SK-N-MC (cell line): Measurements from ENCODE around the gene ORAI3.

Experiments used
- EZH2 ChIP-seq: fragments of 200-600 bp; sonication (generic); IDR thresholded peaks from one replicate; pipeline ENCODE4 v1.6.1; 2017; ENCODE audit warnings: antibody characterized with exemption
- FOXP2 ChIP-seq: optimal IDR thresholded peaks from 2 replicates; pipeline ENCODE3; 2011; ENCODE audit warnings: mild to moderate bottlenecking, moderate library complexity; ENCODE audit not compliant: insufficient read depth; ENCODE audit errors: extremely low read length, control extremely low read depth
- POLR2AphosphoS5 ChIP-seq: IDR thresholded peaks from 2 replicates; pipeline ENCODE4 v1.6.1; 2012; ENCODE audit warnings: mild to moderate bottlenecking, low read depth, low read length, borderline replicate concordance

DNA sequence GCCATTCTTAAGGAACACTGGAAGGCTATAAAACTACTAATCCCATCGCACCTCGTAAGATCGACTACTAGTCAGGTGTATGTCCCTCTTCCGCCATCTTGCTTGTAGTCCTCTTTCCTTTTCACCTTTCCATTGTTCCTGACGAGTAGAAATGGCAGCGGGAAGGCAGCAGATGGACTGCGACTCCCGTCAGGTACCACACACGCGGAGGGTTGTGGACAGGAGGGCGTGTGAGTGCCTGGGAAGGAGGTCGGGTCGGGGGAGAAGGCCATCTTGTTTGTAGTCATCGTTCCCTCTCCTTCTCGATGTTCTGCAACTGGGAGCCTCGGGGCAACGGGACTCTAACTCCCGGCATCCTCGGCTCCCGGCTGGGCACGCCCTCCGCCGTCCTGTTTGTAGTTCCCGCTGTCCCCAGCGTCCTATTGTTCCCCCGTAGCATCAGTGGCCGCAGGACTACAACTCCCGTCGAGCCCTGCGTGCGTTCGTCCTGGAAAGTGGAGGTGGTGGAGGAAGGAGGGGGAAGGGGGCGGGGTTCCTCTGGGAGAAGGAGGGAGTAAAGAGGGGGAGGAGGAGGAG is 25.8 kb upstream of the ORAI3 start:
- no peak for TF ChIP-seq EZH2
- peak; percentile 58; the same call in 1 of the 2 replicates for TF ChIP-seq POLR2AphosphoS5
- no peak for TF ChIP-seq FOXP2
